HG03175 (cell line): Measurements from ENCODE around the gene WBP1L.
"Not testable (repeated sequence)": the region's sequence is repeated elsewhere in the genome, so short reads cannot be mapped to it uniquely, and the experiment has no call there.

Experiments used
- ATAC-seq: cut with Tn5 transposase; IDR thresholded peaks from one replicate; pipeline ENCODE4 v1.9.1; 2021; ENCODE audit warnings: mild to moderate bottlenecking, moderate library complexity; ENCODE audit not compliant: unreplicated experiment

WBP1L gene

GRCh38 chr10:102721954-102722353 lies 21.8 kb upstream of the WBP1L start:
- no peak for ATAC-seq

DNA sequence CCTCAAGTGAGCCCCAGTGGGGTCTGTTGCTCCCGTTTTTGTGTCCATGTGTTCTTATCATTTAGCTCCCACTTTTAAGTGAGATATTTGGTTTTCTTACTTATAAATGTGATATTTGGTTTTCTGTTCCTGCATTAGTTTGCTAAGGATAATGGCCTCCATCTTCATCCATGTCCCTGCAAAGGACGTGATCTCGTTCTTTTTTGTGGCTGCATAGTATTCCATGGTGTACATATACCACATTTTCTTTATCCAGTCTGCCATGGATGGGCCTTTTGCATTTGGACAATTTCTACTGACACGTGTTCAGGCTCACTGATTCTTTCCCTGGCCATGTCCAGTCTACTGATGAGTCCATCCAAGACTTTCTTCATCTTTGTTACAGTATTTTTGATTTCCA lies 19.8 kb upstream of the WBP1L start:
- ATAC-seq: no peak

DNA sequence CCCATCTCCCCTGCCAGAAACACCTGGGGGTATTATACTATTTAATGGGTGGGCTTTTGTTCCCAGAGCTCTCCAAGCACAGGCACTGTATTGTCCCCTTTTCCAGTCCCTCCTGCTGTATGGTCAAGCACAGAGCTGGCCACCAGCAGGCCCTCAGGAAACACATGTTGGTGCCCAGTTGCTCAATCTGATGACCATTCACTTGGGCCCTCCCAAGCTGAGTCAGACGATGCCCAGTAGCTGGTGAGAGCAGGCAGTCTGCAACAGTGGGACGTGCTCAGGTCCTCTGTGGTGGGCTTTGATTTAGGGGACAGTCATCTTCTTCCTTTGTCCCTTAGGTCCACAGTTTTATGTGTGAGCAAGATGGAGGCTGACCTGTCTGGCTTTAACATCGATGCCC lies 17.5 kb upstream of the WBP1L start:
- ATAC-seq: no peak

- no peak for ATAC-seq
Observed at GRCh38 chr10:102727037-102727818, 16.5 kb upstream of the WBP1L start.

DNA sequence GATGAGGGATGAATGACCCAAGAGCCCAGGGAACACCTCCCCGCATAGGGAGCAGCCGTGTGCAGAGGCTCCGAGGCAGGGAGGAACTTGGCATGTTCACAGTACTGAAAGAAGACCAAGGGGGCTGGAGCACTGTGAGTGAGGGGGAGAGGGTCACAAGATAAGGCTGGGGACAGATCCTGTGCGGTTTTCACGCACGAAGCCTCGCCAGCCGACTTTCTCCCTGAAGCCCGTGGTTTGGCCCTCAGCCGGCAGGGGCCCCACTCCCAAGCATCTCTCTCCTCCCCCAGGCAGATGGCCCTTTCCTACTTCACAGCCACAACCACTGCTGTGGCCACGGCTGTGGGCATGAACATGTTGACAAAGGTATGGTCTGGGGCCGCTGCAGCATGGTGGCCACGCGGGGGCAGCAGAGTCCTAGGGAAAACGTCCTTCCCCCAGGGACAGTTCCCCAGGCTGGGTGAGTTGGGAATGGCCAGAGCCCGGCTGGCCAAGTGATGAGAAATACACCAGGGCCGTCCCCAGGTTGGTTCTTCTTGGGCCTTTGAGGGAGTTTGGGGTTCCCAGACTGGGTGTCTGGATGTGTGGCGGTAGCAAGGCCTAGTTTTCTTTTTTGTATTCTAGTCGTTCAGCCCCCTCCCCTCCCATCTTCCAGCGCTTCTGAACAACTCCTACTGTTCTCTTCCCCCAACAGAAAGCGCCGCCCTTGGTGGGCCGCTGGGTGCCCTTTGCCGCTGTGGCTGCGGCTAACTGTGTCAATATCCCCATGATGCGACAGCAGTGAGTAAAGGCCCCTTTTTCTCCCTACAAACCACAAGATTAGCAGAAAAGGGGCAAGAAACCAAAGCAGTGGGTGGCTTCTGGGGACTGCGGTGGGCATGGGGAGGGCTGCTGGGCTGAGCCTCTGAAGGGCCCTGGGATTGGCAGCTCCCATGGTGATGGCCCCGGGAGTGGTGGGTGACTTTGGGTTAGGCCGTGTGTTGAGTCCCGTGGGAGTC lies 14.4 kb upstream of the WBP1L start:
- ATAC-seq: no peak

DNA sequence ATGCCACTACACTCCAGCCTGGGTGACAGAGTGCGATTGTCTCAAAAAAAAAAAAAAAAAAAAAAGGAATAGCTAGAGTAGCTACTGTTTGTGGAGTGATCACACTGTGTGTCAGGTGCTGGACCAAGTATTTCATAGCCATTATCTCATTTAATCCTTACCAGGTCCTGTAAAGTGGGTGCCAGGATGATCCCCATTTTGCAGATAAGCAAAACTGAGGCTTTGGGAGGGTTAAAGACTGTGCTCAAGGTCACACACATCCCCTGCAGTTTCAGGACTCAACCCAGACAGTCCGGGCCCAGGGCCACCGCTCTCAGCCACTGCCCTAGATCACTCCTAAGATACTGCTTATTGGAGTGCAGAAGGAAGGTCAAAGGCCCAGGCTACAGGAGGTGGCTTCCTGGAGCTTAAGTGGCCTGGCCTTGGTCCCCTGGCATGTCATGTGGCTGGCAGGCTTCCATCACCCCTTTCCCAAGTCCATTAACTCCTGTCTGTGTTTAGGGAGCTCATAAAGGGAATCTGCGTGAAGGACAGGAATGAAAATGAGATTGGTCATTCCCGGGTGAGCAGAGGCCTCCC lies 12.4 kb upstream of the WBP1L start:
- ATAC-seq: no peak

DNA sequence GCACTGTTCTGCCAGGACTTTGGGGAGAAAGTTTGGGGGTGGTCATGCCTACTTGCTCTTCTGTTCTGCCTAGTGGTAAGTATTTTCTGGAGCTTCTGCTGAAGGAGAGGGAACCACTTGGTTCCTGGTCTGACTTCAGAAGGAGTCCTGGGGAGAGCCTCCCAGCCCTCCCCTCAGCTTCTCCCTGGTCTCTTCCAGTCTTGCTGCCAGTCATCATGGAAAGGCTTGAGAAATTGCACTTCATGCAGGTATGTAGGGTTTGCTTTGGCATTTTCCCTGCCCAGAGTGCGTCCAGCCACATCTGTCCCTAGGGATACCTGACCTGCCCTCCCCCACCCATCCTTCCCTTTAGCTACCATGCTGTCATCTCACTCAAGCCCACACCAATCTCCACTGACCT lies 11.1 kb upstream of the WBP1L start:
- ATAC-seq: no peak

GRCh38 chr10:102735065-102735562 lies 8.6 kb upstream of the WBP1L start:
- ATAC-seq: no peak

- ATAC-seq: no peak
Observed at GRCh38 chr10:102738692-102739121, 5.0 kb upstream of the WBP1L start.

GRCh38 chr10:102740229-102740628 lies 3.5 kb upstream of the WBP1L start:
- no peak for ATAC-seq

GRCh38 chr10:102741726-102742237 lies 2.0 kb upstream of the WBP1L start:
- ATAC-seq: no peak

DNA sequence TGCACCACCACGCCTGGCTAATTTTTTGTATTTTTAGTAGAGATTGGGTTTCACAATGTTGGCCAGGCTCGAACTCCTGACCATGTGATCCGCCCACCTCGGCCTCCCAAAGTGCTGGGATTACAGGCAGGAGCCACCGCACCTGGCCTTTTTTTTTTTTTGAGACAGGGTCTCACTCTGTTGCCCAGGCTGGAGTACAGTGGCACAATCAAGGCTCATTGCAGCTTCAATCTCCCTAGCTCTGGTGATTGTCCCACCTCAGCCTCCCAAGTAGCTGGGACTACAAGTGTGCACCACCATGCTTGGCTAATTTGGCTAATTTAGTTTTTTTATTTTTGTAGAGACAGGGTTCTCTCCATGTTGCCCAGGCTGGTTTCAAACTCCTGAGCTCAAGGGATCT lies 1.4 kb upstream of the WBP1L start:
- ATAC-seq: not testable (repeated sequence)

DNA sequence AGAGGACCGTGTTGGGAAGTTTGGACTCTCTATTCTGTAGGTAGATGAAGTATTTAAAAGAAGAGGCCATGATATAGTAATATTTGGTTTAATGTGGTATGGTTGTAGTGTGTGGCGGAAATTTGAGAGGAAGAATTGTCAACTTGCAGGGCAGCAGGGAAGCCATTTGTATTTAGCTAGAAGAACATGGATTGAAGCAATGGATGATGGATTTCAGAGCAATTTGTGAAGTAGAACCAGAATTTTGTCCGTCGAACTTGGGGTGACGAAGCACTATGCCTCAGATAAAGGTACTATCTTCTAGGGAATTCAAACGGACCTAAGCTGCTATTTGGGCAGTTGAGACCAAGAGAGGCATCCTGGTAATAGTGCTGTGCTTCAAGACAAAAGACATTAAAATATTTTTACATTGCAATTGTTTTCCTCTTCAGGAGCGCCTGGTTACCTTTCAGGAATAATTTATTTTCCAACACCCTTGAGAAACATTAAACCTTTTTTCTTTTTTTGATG lies 615 bp upstream of the WBP1L start:
- peak; percentile 2 for ATAC-seq

- peak; percentile 9 for ATAC-seq
Observed at GRCh38 chr10:102744374-102745051, 765 bp downstream of the WBP1L start.

DNA sequence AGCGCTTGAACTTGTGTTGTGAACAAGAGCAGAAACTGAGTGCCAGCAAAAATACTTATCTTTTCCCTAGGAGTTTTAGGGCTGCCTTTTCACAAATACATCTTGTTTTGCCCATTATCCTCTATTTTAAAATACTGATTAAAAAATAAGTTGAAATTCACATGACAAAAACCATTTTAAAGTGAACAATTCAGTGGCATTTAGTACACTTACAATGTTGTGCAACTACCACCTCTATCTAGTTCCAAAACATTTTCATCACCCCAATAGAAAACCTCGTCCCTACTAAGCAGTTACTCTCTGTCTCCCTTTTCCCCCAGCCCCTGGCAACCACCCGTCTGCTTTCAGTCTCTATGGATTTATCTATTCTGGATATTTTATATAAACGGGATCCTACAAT lies 1.4 kb downstream of the WBP1L start:
- no peak for ATAC-seq

- no peak for ATAC-seq
Observed at GRCh38 chr10:102752266-102752930, 8.7 kb downstream of the WBP1L start.

GRCh38 chr10:102752934-102753664 lies 9.4 kb downstream of the WBP1L start:
- no peak for ATAC-seq

GRCh38 chr10:102753718-102754117 lies 10.0 kb downstream of the WBP1L start:
- ATAC-seq: no peak

DNA sequence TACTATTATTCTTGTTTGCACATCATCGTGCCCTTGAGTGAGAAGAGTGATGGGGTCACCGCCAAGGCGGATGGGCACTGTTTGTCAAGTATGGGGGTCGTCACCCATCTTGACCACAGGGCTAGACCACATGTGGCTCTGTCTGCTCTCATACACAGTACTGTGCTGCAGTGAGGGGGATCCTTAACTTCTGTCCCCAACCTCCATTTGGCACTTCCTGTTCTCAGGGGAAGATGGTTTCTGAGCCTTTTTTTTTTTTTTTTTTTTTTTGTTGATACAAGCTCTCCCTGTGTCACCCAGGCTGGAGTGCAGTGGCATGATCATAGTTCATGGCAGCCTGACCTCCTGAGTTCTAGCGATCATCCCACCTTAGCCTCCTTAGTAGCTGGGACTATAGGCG lies 13.6 kb downstream of the WBP1L start:
- ATAC-seq: no peak
